ENCODE data around the gene CFAP299. TPM values are rescaled to one million over a fixed set of nuclear protein-coding genes. Genes with fewer than 3 reads are reported as not detected.
A peak's percentile ranks its signal among the peaks of the same experiment; 100 is the strongest.

Gene CFAP299
- total RNA-seq, 6 experiments from 2014 or later = not detected

GRCh38 chr4:80587871-80588385 is 252.4 kb downstream of the CFAP299 start:
- TF ChIP-seq CTCF (IDR thresholded peaks at IDR 0.05) = no peak
- no peak for TF ChIP-seq POLR2A (IDR thresholded peaks at IDR 0.05)
- intact Hi-C loops (cut with DNase I) = no loop called here
- no peaks in the 10 kb centered on the region for H3K27me3 ChIP-seq
- no peaks in the 10 kb centered on the region for H3K9me3 ChIP-seq
- H3K27ac ChIP-seq = no peak overlapping the region
- no peak for DNase-seq
- H3K4me3 ChIP-seq = no peak overlapping the region
- no peaks in the 10 kb centered on the region for H3K4me1 ChIP-seq
- 57% methylated on average over 2 of the region's 2 CpGs for WGBS (ENCODE audit: insufficient coverage, low coverage, low lambda C conversion rate, missing lambda C conversion rate)
- H3K36me3 ChIP-seq = no peaks in the 10 kb centered on the region
- ATAC-seq = no peak

- Histone ChIP-seq H3K4me3 (no peak overlapping the region), H3K27me3 (no peaks in the 10 kb centered on the region), H3K4me1 (no peaks in the 10 kb centered on the region), H3K9me3 (no peaks in the 10 kb centered on the region), H3K27ac (no peak overlapping the region), H3K36me3 (no peaks in the 10 kb centered on the region)
- DNase-seq (no peak), ATAC-seq (peak in 1 of 4 donors; percentile 32)
- WGBS (ENCODE audit: insufficient coverage, low coverage, low lambda C conversion rate, missing lambda C conversion rate) = 25% methylated on average over 2 of the region's 2 CpGs
- TF ChIP-seq CTCF (IDR thresholded peaks at IDR 0.05) = peak in 1 of 4 donors; percentile 17
- TF ChIP-seq POLR2A (IDR thresholded peaks at IDR 0.05) = no peak
- intact Hi-C loops (cut with DNase I) = no loop called here
Measured at GRCh38 chr4:80592950-80593349, 257.4 kb downstream of the CFAP299 start.

- Histone ChIP-seq H3K9me3 (no peaks in the 10 kb centered on the region), H3K27ac (no peak overlapping the region), H3K27me3 (no peaks in the 10 kb centered on the region), H3K36me3 (no peaks in the 10 kb centered on the region), H3K4me3 (no peak overlapping the region), H3K4me1 (no peaks in the 10 kb centered on the region)
- TF ChIP-seq POLR2A (IDR thresholded peaks at IDR 0.05) (no peak), CTCF (IDR thresholded peaks at IDR 0.05) (no peak)
- ATAC-seq (no peak), DNase-seq (no peak)
- intact Hi-C loops (cut with DNase I) = no loop called here
- 32% methylated on average over 1 of the region's 2 CpGs for WGBS (ENCODE audit: insufficient coverage, low coverage, low lambda C conversion rate, missing lambda C conversion rate)
Measured at GRCh38 chr4:80594701-80595100, 259.2 kb downstream of the CFAP299 start.

GRCh38 chr4:80608281-80608980 is 272.9 kb downstream of the CFAP299 start:
- no peak for TF ChIP-seq POLR2A (IDR thresholded peaks at IDR 0.05)
- TF ChIP-seq CTCF (IDR thresholded peaks at IDR 0.05) = no peak
- 49% methylated on average over 3 of the region's 3 CpGs for WGBS (ENCODE audit: insufficient coverage, low coverage, low lambda C conversion rate, missing lambda C conversion rate)
- Histone ChIP-seq H3K36me3 (no peaks in the 10 kb centered on the region), H3K9me3 (no peaks in the 10 kb centered on the region), H3K4me3 (no peak overlapping the region), H3K27me3 (no peaks in the 10 kb centered on the region), H3K4me1 (no peaks in the 10 kb centered on the region), H3K27ac (no peak overlapping the region)
- intact Hi-C loops (cut with DNase I) = no loop called here
- DNase-seq (no peak), ATAC-seq (no peak)

All from right lobe of liver (tissue), 6 donors.